GM21825 (cell line): ENCODE measurements around the gene PKNOX1.
"Not testable (repeated sequence)": the region's sequence is repeated elsewhere in the genome, so short reads cannot be mapped to it uniquely, and the experiment has no call there.

Experiments used
- ATAC-seq: cut with Tn5 transposase; IDR thresholded peaks from one replicate; pipeline ENCODE4 v1.9.1; 2021; ENCODE audit warnings: mild to moderate bottlenecking, moderate library complexity; ENCODE audit not compliant: unreplicated experiment

Gene PKNOX1

GRCh38 chr21:42949094-42949755, 25.1 kb upstream of the PKNOX1 start:
- ATAC-seq: not testable (repeated sequence)

DNA sequence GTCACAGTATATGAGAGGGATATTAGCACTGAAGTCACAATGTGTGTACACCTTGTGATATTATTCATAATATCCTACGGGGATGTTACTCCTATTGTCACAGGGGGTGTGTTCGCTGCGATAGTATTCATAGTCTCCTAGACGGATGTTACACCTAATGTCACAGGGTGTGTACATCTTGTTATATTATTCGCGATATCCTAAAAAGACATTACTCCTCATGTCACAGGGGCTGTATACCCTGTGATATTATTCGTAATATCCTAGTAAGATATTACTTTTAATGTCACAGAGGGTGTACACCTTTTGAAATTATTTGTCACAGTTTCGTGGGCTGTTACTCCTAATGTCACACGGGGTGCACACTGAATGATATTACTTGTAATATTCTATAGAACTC, 23.2 kb upstream of the PKNOX1 start:
- not testable (repeated sequence) for ATAC-seq

DNA sequence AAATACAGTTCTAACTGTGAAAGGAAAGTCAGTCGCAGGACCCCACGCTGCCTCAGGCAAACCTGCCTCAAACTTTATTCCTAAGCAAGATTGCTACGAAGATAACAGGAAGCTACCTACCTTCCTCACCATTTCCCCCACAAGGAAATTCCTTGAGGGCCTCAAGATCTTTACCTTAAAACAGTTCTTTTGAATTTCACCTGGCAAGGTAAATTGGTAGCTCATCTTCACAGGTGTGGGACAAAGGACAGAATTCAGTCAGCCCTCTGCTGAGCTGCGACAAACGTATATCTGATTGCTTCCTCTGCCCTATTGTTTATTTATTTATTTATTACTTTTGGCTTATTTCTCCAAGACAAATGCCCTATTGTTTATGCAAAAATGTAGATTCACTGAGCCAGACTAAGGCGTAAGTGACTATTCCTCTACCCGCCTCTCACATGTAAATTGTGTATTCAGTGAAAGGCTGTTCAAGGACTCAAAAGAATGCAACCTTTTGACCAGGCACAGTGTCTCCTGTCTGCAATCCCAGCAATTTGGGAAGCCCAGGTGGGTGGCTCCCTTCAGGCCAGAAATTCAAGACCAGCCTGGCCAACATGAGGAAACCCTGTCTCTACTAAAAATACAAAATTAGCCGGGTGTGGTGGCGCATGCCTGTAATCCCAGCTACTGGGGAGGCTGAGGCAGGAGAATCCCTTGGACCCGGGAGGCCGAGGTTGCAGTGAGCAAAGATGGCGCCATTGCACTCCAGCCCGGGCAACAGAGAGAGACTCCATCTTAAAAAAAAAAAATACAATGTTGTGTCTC, 17.3 kb upstream of the PKNOX1 start:
- ATAC-seq: no peak

GRCh38 chr21:42958122-42958521, 16.2 kb upstream of the PKNOX1 start:
- ATAC-seq: not testable (repeated sequence)

- no peak for ATAC-seq
Observed at GRCh38 chr21:42959728-42960127, 14.6 kb upstream of the PKNOX1 start.

GRCh38 chr21:42962380-42963007, 11.9 kb upstream of the PKNOX1 start:
- no peak for ATAC-seq

- ATAC-seq: no peak
Observed at GRCh38 chr21:42964086-42964485, 10.3 kb upstream of the PKNOX1 start.

- ATAC-seq: no peak
Observed at GRCh38 chr21:42964546-42965210, 9.7 kb upstream of the PKNOX1 start.

- no peak for ATAC-seq
Observed at GRCh38 chr21:42965211-42965560, 9.2 kb upstream of the PKNOX1 start.

DNA sequence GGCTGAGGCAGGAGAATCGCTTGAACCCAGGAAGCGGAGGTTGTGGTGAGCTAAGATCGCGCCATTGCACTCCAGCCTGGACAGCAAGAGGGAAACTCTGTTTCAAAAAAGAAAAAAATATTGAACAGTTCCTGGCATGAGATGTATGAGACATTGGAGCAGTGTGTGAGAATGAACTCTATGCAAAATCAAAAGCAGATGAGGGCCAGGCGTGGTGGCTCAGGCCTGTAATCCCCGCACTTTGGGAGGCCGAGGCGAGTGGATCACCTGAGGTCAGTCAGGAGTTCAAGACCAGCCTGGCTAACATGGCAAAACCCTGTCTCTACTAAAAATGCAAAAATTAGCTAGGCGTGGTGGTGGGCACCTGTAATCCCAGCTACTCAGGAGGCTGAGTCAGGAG, 6.7 kb upstream of the PKNOX1 start:
- not testable (repeated sequence) for ATAC-seq

DNA sequence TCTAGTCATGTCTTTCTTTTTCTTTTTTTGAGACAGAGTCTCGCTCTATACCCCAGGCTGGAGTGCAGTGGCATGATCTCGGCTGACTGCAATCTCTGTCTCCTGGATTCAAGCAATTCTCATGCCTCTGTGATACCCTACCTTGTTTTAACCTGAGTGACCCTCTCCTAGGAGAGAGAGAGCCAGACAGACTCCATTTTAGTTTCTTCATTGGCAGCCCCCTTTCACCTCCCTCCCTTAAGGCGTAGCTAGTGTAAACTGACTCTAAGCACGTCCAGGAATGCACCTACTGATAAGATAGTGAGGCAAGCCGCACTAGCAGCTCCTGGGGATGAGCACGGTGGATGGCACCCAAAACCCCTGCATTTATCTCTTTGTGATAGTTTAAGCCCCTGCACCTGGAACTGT, 5.2 kb upstream of the PKNOX1 start:
- ATAC-seq: no peak

- ATAC-seq: no peak
Observed at GRCh38 chr21:42970946-42971653, 3.3 kb upstream of the PKNOX1 start.

GRCh38 chr21:42971897-42972275, 2.5 kb upstream of the PKNOX1 start:
- ATAC-seq: no peak

- ATAC-seq: no peak
Observed at GRCh38 chr21:42973309-42973990, 912 bp upstream of the PKNOX1 start.

- peak; percentile 20 for ATAC-seq
Observed at GRCh38 chr21:42974832-42975820, 764 bp downstream of the PKNOX1 start.

DNA sequence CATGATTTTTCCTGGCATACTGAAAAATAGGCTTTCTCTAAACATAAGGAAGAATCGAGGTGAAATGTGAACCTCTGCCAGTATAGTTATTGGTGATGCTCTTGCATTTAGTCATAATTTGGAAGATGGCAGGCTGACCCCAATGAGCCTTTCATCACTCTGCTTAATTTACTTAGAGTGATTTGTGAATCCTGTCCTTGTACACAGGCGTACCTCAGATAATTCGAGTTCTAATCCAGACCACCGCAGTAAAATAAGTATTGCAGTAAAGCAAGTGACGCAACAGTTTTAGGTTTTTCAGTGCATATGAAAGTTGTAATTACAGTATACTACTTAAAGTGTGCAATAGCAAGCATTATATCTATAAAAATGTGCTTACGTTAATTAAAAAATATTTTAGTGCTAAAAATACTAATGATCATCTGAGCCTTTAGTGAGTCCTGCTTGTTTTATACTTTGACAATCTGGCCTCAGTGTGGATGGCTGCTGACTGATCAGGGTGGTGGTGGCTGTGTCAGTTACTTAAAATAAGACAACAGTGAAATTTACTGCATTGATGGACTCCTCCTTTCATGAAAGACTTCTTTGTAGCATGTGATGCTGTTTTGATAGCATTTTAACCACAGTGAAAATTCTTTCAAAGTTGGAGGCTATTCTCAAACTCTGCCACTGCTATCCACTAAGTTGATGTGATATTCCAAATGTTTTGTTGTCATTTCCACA, 1.7 kb downstream of the PKNOX1 start:
- no peak for ATAC-seq

GRCh38 chr21:42980312-42981213, 6.2 kb downstream of the PKNOX1 start:
- no peak for ATAC-seq

DNA sequence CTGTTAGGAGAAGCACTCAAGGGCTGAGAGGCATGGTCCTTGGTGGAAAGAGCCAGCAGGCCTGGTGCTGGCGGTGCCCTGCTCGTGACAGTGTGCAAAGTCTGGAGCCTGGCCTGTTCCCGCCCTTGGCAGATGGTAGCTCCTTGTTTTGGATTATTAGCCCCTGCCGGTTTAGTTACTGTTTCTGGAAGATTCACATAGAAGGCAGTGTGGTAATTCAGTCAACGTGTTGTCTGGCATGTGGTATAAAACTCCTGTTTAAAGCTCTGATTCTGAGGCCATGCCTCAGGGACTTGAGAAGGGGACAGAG, 6.8 kb downstream of the PKNOX1 start:
- no peak for ATAC-seq
